CD14-positive monocyte (primary cell): ENCODE data around the gene TMEM151B. TPM values are rescaled to one million over a fixed set of nuclear protein-coding genes. Genes with fewer than 3 reads are reported as not detected.

ENCODE experiments used
- DNase-seq, 3 donors: peaks; one replicate each; pipeline ENCODE4 v3.0.0-alpha.2; 2011 to 2022
- H2AFZ ChIP-seq: 2 replicates; pipeline ENCODE4 v1.6.0; 2012; ENCODE audit warnings: mild to moderate bottlenecking, low read depth, low read length, inconsistent platforms; ENCODE audit not compliant: insufficient read depth, poor library complexity, severe bottlenecking
- H3K27ac ChIP-seq, 2 donors: 1 replicate in 1 of 2; 2 replicates in 1 of 2; pipeline ENCODE4 v1.5.1; 2012 to 2013; ENCODE audit warnings: low read length in 2 of 2, control low read depth in 1 of 2, inconsistent platforms in 1 of 2, low read depth in 1 of 2, mild to moderate bottlenecking in 1 of 2
- H3K27me3 ChIP-seq, 2 donors: one replicate each; pipeline versions ENCODE4 v1.6.0 to v1.6.1; 2011 to 2013; ENCODE audit warnings: low read length in 2 of 2; ENCODE audit not compliant: control insufficient read depth in 2 of 2, insufficient read depth in 2 of 2
- H3K36me3 ChIP-seq, 2 donors: replicated peaks in 1 of 2; 1 replicate in 1 of 2; 2 replicates in 1 of 2; pipeline versions ENCODE4 v1.5.1 to v1.6.1; 2012 to 2013; ENCODE audit warnings: low read length in 2 of 2, control low read depth in 1 of 2, inconsistent platforms in 1 of 2, mild to moderate bottlenecking in 1 of 2; ENCODE audit not compliant: insufficient read depth in 2 of 2, control insufficient read depth in 1 of 2
- H3K4me1 ChIP-seq, 2 donors: 1 replicate in 1 of 2; 2 replicates in 1 of 2; pipeline versions ENCODE4 v1.5.1 to v1.6.1; 2012 to 2013; ENCODE audit warnings: low read length in 2 of 2, control low read depth in 1 of 2, inconsistent platforms in 1 of 2, mild to moderate bottlenecking in 1 of 2, moderate library complexity in 1 of 2; ENCODE audit not compliant: insufficient read depth in 2 of 2, control insufficient read depth in 1 of 2
- H3K4me2 ChIP-seq: replicated peaks from 2 replicates; pipeline ENCODE3; 2012; ENCODE audit warnings: low read length, moderate library complexity, mild to moderate bottlenecking; ENCODE audit not compliant: poor library complexity, severe bottlenecking; ENCODE audit errors: extremely low read depth
- H3K4me3 ChIP-seq, 3 experiments: fragments of 200-600 bp in 1 of 3; sonication (generic) in 1 of 3; replicated peaks in 1 of 3; 1 replicate in 2 of 3; 2 replicates in 1 of 3; pipeline ENCODE4 v1.5.1; 2011 to 2013; ENCODE audit warnings: low read length in 3 of 3, mild to moderate bottlenecking in 3 of 3, control low read depth in 2 of 3, low read depth in 2 of 3, inconsistent platforms in 1 of 3, moderate library complexity in 1 of 3
- H3K79me2 ChIP-seq: 2 replicates; pipeline ENCODE4 v1.6.0; 2012; ENCODE audit warnings: mild to moderate bottlenecking, control low read depth, inconsistent platforms, low read length, moderate library complexity; ENCODE audit not compliant: insufficient read depth
- H3K9ac ChIP-seq: 2 replicates; pipeline ENCODE4 v1.6.0; 2017; ENCODE audit warnings: low read length, mild to moderate bottlenecking; ENCODE audit not compliant: insufficient read depth, poor library complexity, severe bottlenecking
- H3K9me3 ChIP-seq, 2 donors: replicated peaks in 1 of 2; 1 replicate in 1 of 2; 2 replicates in 1 of 2; pipeline versions ENCODE4 v1.5.1 to v1.6.1; 2012 to 2013; ENCODE audit warnings: low read length in 2 of 2, control low read depth in 1 of 2; ENCODE audit not compliant: control insufficient read depth in 1 of 2, insufficient read depth in 1 of 2
- H4K20me1 ChIP-seq: 2 replicates; pipeline ENCODE4 v1.6.0; 2012; ENCODE audit warnings: mild to moderate bottlenecking, low read length, control low read depth, moderate library complexity; ENCODE audit not compliant: insufficient read depth
- H3K27ac Mint-ChIP-seq, 7 donors: one replicate each; pipeline ENCODE4 v1.8.0; 2020; ENCODE audit warnings: mild to moderate bottlenecking in 7 of 7, mixed read lengths in 7 of 7, moderate library complexity in 6 of 7, inconsistent platforms in 2 of 7
- H3K27me3 Mint-ChIP-seq, 3 donors: one replicate each; pipeline ENCODE4 v1.8.0; 2021 to 2022; ENCODE audit warnings: low read depth in 3 of 3, mild to moderate bottlenecking in 3 of 3, mixed read lengths in 3 of 3, moderate library complexity in 3 of 3, inconsistent platforms in 1 of 3
- H3K36me3 Mint-ChIP-seq, 2 donors: one replicate each; pipeline ENCODE4 v1.8.0; 2020; ENCODE audit warnings: mixed read lengths in 2 of 2, inconsistent platforms in 1 of 2, mild to moderate bottlenecking in 1 of 2
- H3K4me1 Mint-ChIP-seq: one replicate; pipeline ENCODE4 v1.8.0; 2020; ENCODE audit warnings: mild to moderate bottlenecking, mixed read lengths
- H3K4me3 Mint-ChIP-seq, 2 donors: one replicate each; pipeline ENCODE4 v1.8.0; 2020; ENCODE audit warnings: mild to moderate bottlenecking in 2 of 2, mixed read lengths in 2 of 2, moderate library complexity in 1 of 2
- H3K9me3 Mint-ChIP-seq, 7 donors: one replicate each; pipeline ENCODE4 v1.8.0; 2020 to 2022; ENCODE audit warnings: mixed read lengths in 7 of 7, mild to moderate bottlenecking in 6 of 7, moderate library complexity in 6 of 7, inconsistent platforms in 2 of 7
- WGBS: methylation state at CpG from one replicate; pipeline ENCODE4 v1.1.5; 2013; ENCODE audit warnings: missing lambda C conversion rate; ENCODE audit not compliant: insufficient coverage; 5-methylcytosine and 5-hydroxymethylcytosine counted together
- intact Hi-C, 2 donors: fragments of 100-400 bp; cut with micrococcal nuclease; formaldehyde crosslinking; loops; one replicate each; pipeline versions ENCODE4 v1.15.0 to v1.15.1; 2023
- polyA plus RNA-seq, 3 donors: library from polyadenylated mRNA; depleted of rRNA in 1 of 3; unstranded in 2 of 3; stranded (reverse) in 1 of 3; fragments of 300-500 nt in 2 of 3; fragments of >200 nt in 1 of 3; fragmentation: Illumina TruSeq in 2 of 3; gene quantifications; 1 replicate in 2 of 3; 2 replicates in 1 of 3; pipeline ENCODE4 v1.2.3, GENCODE V29; 2012 to 2021
- TF ChIP-seq, protein P1 (sequence below): fragments of 200-600 bp; IDR thresholded peaks from one replicate; pipeline ENCODE4 v1.8.0; 2022; ENCODE audit warnings: antibody characterized with exemption, mild to moderate bottlenecking

The TMEM151B gene
- polyA plus RNA-seq, 3 donors: not detected

DNA sequence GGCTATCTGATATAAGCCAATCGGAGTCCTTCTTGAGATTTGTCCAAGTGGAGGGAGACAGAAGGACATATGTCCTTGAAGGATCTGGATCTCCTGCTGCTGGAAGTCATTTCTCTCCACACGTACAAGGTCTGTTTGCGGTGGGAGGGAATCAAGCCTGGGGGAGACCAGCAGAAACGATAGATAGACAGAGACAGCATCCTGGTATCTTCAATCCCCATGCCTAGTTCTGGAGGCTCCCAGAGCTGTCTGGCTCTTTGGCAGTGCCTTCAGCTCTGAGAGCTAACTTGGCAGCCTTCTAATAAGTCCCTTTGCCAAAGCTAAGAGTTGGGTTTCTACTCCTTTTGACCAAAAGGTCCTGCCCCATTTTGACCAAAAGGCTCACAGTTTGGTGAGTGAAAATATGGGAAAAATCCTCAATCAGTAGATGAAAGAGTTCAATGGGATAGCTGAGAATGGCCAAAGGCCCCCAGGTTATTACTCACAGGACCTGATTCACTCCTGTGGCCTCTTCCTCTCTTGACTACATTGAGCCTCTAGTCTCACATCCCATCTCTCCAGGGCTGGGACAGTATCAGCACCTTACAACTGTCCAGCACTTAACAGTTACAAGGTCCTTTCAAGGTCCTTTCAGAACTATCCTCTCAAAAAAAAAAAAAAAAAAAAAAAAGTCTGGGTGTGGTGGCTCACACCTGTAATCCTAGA, 22.6 kb downstream of the TMEM151B start:
- Mint-ChIP-seq H3K36me3 (peaks cover 0 to 2% of the 10 kb centered on the region in 2 donors), H3K27me3 (peaks cover 51 to 76% (median 51%) of the 10 kb centered on the region in 3 donors), H3K4me3 (peak overlapping the region in 1 of 2 donors; percentile 39), H3K27ac (no peak overlapping the region), H3K9me3 (peaks cover 0 to 6% (median 2%) of the 10 kb centered on the region in 7 donors), H3K4me1 (peaks cover 10% of the 10 kb centered on the region)
- Histone ChIP-seq H2AFZ (no peak overlapping the region), H3K9me3 (peaks cover 0 to 5% of the 10 kb centered on the region in 2 donors), H3K4me3 (no peak overlapping the region), H3K36me3 (no peaks in the 10 kb centered on the region), H4K20me1 (no peaks in the 10 kb centered on the region), H3K4me1 (peaks cover 7 to 11% of the 10 kb centered on the region in 2 donors), H3K27me3 (peaks cover 18 to 41% of the 10 kb centered on the region in 2 donors), H3K79me2 (no peaks in the 10 kb centered on the region), H3K4me2 (no peak overlapping the region), H3K9ac (no peak overlapping the region), H3K27ac (no peak overlapping the region)
- DNase-seq: no peak
- TF ChIP-seq, protein P1, sequence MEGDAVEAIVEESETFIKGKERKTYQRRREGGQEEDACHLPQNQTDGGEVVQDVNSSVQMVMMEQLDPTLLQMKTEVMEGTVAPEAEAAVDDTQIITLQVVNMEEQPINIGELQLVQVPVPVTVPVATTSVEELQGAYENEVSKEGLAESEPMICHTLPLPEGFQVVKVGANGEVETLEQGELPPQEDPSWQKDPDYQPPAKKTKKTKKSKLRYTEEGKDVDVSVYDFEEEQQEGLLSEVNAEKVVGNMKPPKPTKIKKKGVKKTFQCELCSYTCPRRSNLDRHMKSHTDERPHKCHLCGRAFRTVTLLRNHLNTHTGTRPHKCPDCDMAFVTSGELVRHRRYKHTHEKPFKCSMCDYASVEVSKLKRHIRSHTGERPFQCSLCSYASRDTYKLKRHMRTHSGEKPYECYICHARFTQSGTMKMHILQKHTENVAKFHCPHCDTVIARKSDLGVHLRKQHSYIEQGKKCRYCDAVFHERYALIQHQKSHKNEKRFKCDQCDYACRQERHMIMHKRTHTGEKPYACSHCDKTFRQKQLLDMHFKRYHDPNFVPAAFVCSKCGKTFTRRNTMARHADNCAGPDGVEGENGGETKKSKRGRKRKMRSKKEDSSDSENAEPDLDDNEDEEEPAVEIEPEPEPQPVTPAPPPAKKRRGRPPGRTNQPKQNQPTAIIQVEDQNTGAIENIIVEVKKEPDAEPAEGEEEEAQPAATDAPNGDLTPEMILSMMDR: no peak
- WGBS: 86% methylated on average over 1 of the region's 4 CpGs
- intact Hi-C loops: no loop called here

DNA sequence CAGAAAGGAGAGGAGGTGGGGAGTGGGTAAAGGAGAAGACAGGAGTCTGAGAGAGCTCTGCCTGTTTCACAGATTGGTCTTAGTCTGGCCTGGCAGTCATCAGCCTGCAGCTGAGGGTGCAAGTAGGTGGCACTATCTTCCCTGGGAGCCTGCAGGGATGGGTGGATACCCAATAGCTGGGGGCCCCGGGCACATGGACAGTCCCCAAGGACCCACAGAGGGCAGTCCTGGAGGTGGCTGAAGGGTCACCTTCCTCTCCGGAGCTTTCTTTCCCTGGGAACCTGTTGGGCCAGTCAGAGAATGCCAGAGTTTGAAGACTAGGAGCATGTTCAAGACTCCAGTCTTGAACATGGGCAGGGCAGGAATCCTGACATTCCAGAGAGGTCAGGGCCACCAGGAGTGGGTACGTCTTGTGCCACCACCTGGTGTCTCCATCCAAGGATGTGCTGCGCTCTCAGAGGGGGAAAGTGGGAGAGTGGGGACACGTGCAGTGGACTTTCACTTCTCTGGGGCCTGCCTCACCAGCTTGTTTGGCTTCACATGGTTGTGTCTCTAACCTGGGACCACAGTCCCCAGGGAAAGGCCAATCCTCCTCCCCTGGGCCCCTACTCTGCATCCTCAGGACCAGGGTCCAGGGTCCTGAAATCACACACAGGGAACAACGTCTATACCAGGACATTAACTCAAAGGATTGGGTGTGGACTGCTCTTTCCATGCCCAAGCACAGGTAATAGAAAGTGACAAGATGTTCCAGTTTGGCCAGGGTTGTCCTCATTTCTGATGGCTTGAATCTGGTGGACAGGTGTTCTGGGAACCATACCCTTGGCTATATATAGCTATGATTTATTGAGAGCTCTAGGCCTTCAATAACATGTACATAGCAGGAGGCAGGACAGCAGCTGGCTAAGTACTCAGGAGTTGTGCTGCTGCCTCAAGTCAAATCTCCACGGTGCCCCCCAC, 24.9 kb downstream of the TMEM151B start:
- Histone ChIP-seq H3K9me3 (peaks cover 0 to 5% of the 10 kb centered on the region in 2 donors), H3K36me3 (peaks cover under 1 to 5% of the 10 kb centered on the region in 2 donors), H3K27me3 (peaks cover 23 to 50% of the 10 kb centered on the region in 2 donors), H3K4me2 (no peak overlapping the region), H3K79me2 (no peaks in the 10 kb centered on the region), H3K4me3 (no peak overlapping the region), H3K9ac (no peak overlapping the region), H2AFZ (no peak overlapping the region), H3K27ac (no peak overlapping the region), H4K20me1 (no peaks in the 10 kb centered on the region), H3K4me1 (peaks cover 9 to 15% of the 10 kb centered on the region in 2 donors)
- Mint-ChIP-seq H3K4me1 (peaks cover 19% of the 10 kb centered on the region), H3K36me3 (peaks cover 11 to 13% of the 10 kb centered on the region in 2 donors), H3K4me3 (peak overlapping the region in 1 of 2 donors; percentile 48), H3K9me3 (peaks cover 0 to 8% (median 3%) of the 10 kb centered on the region in 7 donors), H3K27me3 (peaks cover 60 to 81% (median 64%) of the 10 kb centered on the region in 3 donors), H3K27ac (no peak overlapping the region)
- intact Hi-C loops: no loop called here
- TF ChIP-seq, protein P1: no peak
- DNase-seq: no peak
- 82% methylated on average over 6 of the region's 7 CpGs for WGBS
